ENCODE measurements around the gene PLSCR4.

DNA sequence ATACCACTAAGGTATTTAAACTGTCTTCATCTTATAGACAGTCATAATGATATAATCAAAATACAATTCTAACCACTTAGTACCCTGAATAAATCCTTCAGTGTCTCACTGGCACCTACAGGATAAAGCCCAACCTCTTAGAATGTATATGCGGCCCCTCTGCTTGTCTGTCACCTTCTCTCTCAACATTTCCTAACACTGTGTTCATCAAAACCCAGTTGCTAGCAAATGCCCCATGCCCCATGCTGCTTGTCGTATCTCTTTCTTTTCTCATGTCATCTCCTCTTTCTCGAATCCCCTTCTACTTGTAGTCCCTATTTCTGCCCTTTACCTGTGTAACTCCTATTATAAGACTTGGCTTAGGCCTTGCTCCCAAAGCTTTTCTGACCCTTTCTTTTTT, 24.6 kb upstream of the PLSCR4 start:
- TF ChIP-seq POLR2A (IDR thresholded peaks at IDR 0.05) = no peak
- TF ChIP-seq, protein P1, sequence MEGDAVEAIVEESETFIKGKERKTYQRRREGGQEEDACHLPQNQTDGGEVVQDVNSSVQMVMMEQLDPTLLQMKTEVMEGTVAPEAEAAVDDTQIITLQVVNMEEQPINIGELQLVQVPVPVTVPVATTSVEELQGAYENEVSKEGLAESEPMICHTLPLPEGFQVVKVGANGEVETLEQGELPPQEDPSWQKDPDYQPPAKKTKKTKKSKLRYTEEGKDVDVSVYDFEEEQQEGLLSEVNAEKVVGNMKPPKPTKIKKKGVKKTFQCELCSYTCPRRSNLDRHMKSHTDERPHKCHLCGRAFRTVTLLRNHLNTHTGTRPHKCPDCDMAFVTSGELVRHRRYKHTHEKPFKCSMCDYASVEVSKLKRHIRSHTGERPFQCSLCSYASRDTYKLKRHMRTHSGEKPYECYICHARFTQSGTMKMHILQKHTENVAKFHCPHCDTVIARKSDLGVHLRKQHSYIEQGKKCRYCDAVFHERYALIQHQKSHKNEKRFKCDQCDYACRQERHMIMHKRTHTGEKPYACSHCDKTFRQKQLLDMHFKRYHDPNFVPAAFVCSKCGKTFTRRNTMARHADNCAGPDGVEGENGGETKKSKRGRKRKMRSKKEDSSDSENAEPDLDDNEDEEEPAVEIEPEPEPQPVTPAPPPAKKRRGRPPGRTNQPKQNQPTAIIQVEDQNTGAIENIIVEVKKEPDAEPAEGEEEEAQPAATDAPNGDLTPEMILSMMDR (IDR thresholded peaks at IDR 0.05) = no peak

Data from heart left ventricle (tissue), 13 donors.